ENCODE results near the gene WNT3A. TPM values are rescaled to one million over a fixed set of nuclear protein-coding genes. Genes with fewer than 3 reads are reported as not detected.

WNT3A gene
- polyA plus RNA-seq, 1 donor (not counting 4 experiments of a cell fraction or from before 2014, with no cell fraction given) = 0.07 TPM

DNA sequence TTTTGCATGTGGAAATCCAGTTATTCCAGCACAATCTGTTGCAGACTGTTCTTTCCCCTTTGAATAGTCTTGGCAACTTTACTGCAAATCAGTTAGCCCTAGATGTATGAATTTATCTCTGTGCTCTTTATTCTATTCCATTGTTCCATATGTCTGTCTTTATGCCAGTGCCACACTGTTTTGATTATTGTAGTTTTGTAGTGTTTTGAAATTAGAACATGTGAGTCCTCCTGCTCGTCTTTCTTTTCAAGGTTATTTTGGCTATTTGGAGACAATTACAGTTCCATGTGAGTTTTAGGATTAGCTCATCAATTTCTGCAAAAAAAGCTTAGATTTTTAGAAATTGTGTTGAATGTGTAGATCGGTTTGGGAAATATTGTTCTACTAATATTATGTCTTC lies 26.6 kb downstream of the WNT3A start:
- DNase-seq (ENCODE audit: low read depth, low spot score) (no peak), FAIRE-seq (no peak)
- Histone ChIP-seq H3K4me1 (ENCODE audit: control insufficient read depth, extremely low read depth, insufficient read depth, low read length) (no peaks in the 10 kb centered on the region), H2AFZ (ENCODE audit: control insufficient read depth, low read length) (no peak overlapping the region), H3K9me3 (ENCODE audit: control insufficient read depth, low read depth, low read length) (no peaks in the 10 kb centered on the region), H3K4me2 (ENCODE audit: control insufficient read depth, extremely low read depth, insufficient read depth, low read depth, low read length) (no peak overlapping the region), H3K36me3 (ENCODE audit: control insufficient read depth in 2 of 2, extremely low read depth in 1 of 2, insufficient read depth in 2 of 2, low read length in 2 of 2) (no peaks in the 10 kb centered on the region), H3K4me3 (ENCODE audit: control insufficient read depth in 2 of 3, extremely low read depth in 1 of 3, insufficient read depth in 2 of 3, low read depth in 1 of 3, low read length in 3 of 3) (no peak overlapping the region), H4K20me1 (ENCODE audit: control insufficient read depth, extremely low read depth, insufficient read depth, low read length) (no peaks in the 10 kb centered on the region), H3K9me1 (ENCODE audit: control insufficient read depth, extremely low read depth, insufficient read depth, low read length) (no peaks in the 10 kb centered on the region), H3K9ac (ENCODE audit: control insufficient read depth, extremely low read depth, insufficient read depth, low read length) (no peak overlapping the region), H3K27ac (ENCODE audit: control insufficient read depth, insufficient read depth, low read length) (no peak overlapping the region), H3K79me2 (ENCODE audit: control insufficient read depth, insufficient read depth, low read length) (no peaks in the 10 kb centered on the region), H3K27me3 (ENCODE audit: control insufficient read depth, extremely low read depth, insufficient read depth, low read length) (peaks cover 29% of the 10 kb centered on the region)
- dilution Hi-C loops (cut with MboI; ENCODE audit: extremely low pct_ligation_motif_present, low sequenced_read_pairs) = no loop called here
- TF ChIP-seq EZH2 (IDR thresholded peaks at IDR 0.05; ENCODE audit: low read length) = no peak
- TF ChIP-seq, protein P1, sequence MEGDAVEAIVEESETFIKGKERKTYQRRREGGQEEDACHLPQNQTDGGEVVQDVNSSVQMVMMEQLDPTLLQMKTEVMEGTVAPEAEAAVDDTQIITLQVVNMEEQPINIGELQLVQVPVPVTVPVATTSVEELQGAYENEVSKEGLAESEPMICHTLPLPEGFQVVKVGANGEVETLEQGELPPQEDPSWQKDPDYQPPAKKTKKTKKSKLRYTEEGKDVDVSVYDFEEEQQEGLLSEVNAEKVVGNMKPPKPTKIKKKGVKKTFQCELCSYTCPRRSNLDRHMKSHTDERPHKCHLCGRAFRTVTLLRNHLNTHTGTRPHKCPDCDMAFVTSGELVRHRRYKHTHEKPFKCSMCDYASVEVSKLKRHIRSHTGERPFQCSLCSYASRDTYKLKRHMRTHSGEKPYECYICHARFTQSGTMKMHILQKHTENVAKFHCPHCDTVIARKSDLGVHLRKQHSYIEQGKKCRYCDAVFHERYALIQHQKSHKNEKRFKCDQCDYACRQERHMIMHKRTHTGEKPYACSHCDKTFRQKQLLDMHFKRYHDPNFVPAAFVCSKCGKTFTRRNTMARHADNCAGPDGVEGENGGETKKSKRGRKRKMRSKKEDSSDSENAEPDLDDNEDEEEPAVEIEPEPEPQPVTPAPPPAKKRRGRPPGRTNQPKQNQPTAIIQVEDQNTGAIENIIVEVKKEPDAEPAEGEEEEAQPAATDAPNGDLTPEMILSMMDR (optimal IDR thresholded peaks at IDR 0.05 in 1 of 3, IDR thresholded peaks at IDR 0.05 in 1 of 3, conservative IDR thresholded peaks at IDR 0.05 in 1 of 3; ENCODE audit: extremely low read depth in 1 of 3, insufficient read depth in 2 of 3, low read length in 3 of 3) = no peak

DNA sequence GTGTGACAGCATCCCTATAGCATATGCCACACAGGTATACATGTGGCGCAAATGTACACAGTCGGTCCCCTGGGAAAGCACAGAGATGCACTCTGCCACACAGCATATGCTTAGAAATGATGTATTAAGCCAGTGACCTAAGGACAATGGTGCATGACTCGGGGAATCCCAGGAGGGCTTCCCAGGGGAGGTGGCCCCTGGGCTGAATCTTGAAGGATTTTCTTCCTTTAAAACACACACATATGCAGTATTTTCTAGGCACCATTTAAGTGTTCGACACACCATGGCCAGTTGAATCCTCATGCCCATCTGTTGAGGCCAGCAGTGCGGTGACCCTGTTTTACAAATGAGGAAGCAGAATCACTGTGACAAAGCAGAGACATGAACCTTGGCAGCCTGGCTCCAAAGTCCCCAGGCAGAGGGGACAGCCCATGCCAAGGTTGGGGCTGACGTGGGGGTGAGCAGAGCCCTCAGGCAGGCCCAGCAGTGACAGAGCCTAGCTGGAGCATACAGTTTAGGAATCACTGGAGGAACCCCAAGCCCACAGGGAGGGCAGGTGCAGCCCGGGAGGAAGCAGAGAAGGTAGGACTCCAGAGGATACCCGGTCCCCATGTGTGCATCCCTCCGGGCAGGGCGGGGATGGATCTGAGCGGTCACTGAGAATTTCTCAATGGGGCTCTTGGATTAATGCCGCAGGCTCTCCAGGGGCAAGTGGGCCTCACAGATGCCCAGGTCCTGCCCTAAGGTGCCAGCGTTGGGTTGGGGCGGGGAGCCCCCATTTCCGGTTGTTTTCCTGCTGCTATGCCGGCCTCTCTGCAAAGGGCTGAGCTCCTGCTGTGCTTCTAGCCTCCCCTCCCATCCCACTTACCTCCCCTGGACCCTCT lies 28.4 kb downstream of the WNT3A start:
- DNase-seq (ENCODE audit: low read depth, low spot score) = no peak
- Histone ChIP-seq H3K9me3 (ENCODE audit: control insufficient read depth, low read depth, low read length) (no peaks in the 10 kb centered on the region), H3K27me3 (ENCODE audit: control insufficient read depth, extremely low read depth, insufficient read depth, low read length) (peaks cover 41% of the 10 kb centered on the region), H3K79me2 (ENCODE audit: control insufficient read depth, insufficient read depth, low read length) (no peaks in the 10 kb centered on the region), H3K4me3 (ENCODE audit: control insufficient read depth in 2 of 3, extremely low read depth in 1 of 3, insufficient read depth in 2 of 3, low read depth in 1 of 3, low read length in 3 of 3) (no peak overlapping the region), H2AFZ (ENCODE audit: control insufficient read depth, low read length) (no peak overlapping the region), H4K20me1 (ENCODE audit: control insufficient read depth, extremely low read depth, insufficient read depth, low read length) (no peaks in the 10 kb centered on the region), H3K4me2 (ENCODE audit: control insufficient read depth, extremely low read depth, insufficient read depth, low read depth, low read length) (no peak overlapping the region), H3K9ac (ENCODE audit: control insufficient read depth, extremely low read depth, insufficient read depth, low read length) (no peak overlapping the region), H3K27ac (ENCODE audit: control insufficient read depth, insufficient read depth, low read length) (no peak overlapping the region), H3K9me1 (ENCODE audit: control insufficient read depth, extremely low read depth, insufficient read depth, low read length) (no peaks in the 10 kb centered on the region), H3K36me3 (ENCODE audit: control insufficient read depth in 2 of 2, extremely low read depth in 1 of 2, insufficient read depth in 2 of 2, low read length in 2 of 2) (no peaks in the 10 kb centered on the region), H3K4me1 (ENCODE audit: control insufficient read depth, extremely low read depth, insufficient read depth, low read length) (no peaks in the 10 kb centered on the region)
- FAIRE-seq = no peak
- TF ChIP-seq, protein P1 (optimal IDR thresholded peaks at IDR 0.05 in 1 of 3, IDR thresholded peaks at IDR 0.05 in 1 of 3, conservative IDR thresholded peaks at IDR 0.05 in 1 of 3; ENCODE audit: extremely low read depth in 1 of 3, insufficient read depth in 2 of 3, low read length in 3 of 3) = no peak
- no peak for TF ChIP-seq EZH2 (IDR thresholded peaks at IDR 0.05; ENCODE audit: low read length)
- dilution Hi-C loops (cut with MboI; ENCODE audit: extremely low pct_ligation_motif_present, low sequenced_read_pairs) = no loop called here

All from keratinocyte (primary cell).